IMR-90 (cell line): ENCODE data around the gene NR1D2. TPM values are rescaled to one million over a fixed set of nuclear protein-coding genes. Genes with fewer than 3 reads are reported as not detected.

ENCODE experiments used
- ATAC-seq: fragments of 200-7000 bp; cut with Tn5 transposase; 2 replicates; pipeline ENCODE4 v1.9.1; 2020; ENCODE audit warnings: low read depth, mild to moderate bottlenecking, moderate library complexity
- BruUV-seq: library from RNA; stranded (reverse); fragments of 400-500 nt; replicated peaks from 2 replicates; lab custom pipeline; 2021; lab: Mats Ljungman, UMichigan
- CTCF ChIA-PET: fragments of 300-600 bp; formaldehyde crosslinking; extraction: SDS; loops from one replicate; lab custom pipeline; 2021; ENCODE audit warnings: antibody characterized with exemption; lab: Yijun Ruan, JAX
- POLR2A ChIA-PET: fragments of 300-600 bp; sonication (Branson Sonifier 250); formaldehyde crosslinking; loops from one replicate; lab custom pipeline; 2022; ENCODE audit warnings: antibody characterized with exemption; ENCODE audit not compliant: unreplicated experiment; lab: Charles Lee
- DNase-seq: peaks from one replicate; pipeline ENCODE4 v3.0.0; 2013
- H2AFZ ChIP-seq: replicated peaks from 2 replicates; pipeline ENCODE3; 2013; ENCODE audit warnings: low read length, mild to moderate bottlenecking; ENCODE audit not compliant: poor library complexity
- H2AK5ac ChIP-seq: 2 replicates; pipeline ENCODE4 v1.6.1; 2013; ENCODE audit warnings: low read depth, low read length, inconsistent platforms
- H2AK9ac ChIP-seq: replicated peaks from 2 replicates; pipeline ENCODE3; 2013; ENCODE audit warnings: mild to moderate bottlenecking, low read depth, low read length, moderate library complexity; ENCODE audit not compliant: poor library complexity
- H2BK120ac ChIP-seq: 2 replicates; pipeline ENCODE4 v1.6.1; 2013; ENCODE audit warnings: low read depth, low read length, inconsistent platforms
- H2BK15ac ChIP-seq: 3 replicates; pipeline ENCODE4 v1.6.1; 2013; ENCODE audit warnings: low read depth, low read length, inconsistent platforms
- H2BK20ac ChIP-seq: 2 replicates; pipeline ENCODE4 v1.6.1; 2013; ENCODE audit warnings: low read depth, mild to moderate bottlenecking, inconsistent platforms, low read length, moderate library complexity
- H2BK5ac ChIP-seq: 2 replicates; pipeline ENCODE4 v1.6.1; 2013; ENCODE audit warnings: mild to moderate bottlenecking, low read depth, low read length, inconsistent platforms; ENCODE audit not compliant: poor library complexity, severe bottlenecking
- H3K14ac ChIP-seq: replicated peaks from 2 replicates; pipeline ENCODE4 v1.6.1; 2013; ENCODE audit warnings: low read depth, low read length, inconsistent platforms
- H3K18ac ChIP-seq: 2 replicates; pipeline ENCODE4 v1.6.1; 2013; ENCODE audit warnings: low read depth, low read length, control low read depth
- H3K23ac ChIP-seq: 2 replicates; pipeline ENCODE4 v1.6.1; 2013; ENCODE audit warnings: low read depth, low read length, inconsistent platforms
- H3K27ac ChIP-seq: 2 replicates; pipeline ENCODE4 v1.5.1; 2013; ENCODE audit warnings: mild to moderate bottlenecking, control low read depth, low read length; ENCODE audit not compliant: insufficient read depth
- H3K27me3 ChIP-seq: 2 replicates; pipeline ENCODE4 v1.6.1; 2013; ENCODE audit warnings: low read length; ENCODE audit not compliant: control insufficient read depth, insufficient read depth
- H3K36me3 ChIP-seq: 2 replicates; pipeline ENCODE4 v1.6.1; 2013; ENCODE audit warnings: low read length, mixed read lengths; ENCODE audit not compliant: control insufficient read depth, insufficient read depth
- H3K4ac ChIP-seq: 2 replicates; pipeline ENCODE4 v1.6.1; 2013; ENCODE audit warnings: low read depth, low read length, inconsistent platforms
- H3K4me1 ChIP-seq: 2 replicates; pipeline ENCODE4 v1.6.1; 2013; ENCODE audit warnings: low read length, mixed read lengths; ENCODE audit not compliant: control insufficient read depth, insufficient read depth
- H3K4me2 ChIP-seq: 2 replicates; pipeline ENCODE4 v1.6.1; 2013; ENCODE audit warnings: low read depth, mild to moderate bottlenecking, control low read depth, low read length, moderate library complexity
- H3K4me3 ChIP-seq: 2 replicates; pipeline ENCODE4 v1.5.1; 2013; ENCODE audit warnings: low read depth, mild to moderate bottlenecking, control low read depth, low read length, moderate library complexity; ENCODE audit not compliant: insufficient read depth
- H3K56ac ChIP-seq: 2 replicates; pipeline ENCODE4 v1.6.1; 2013; ENCODE audit warnings: low read length, inconsistent platforms; ENCODE audit not compliant: insufficient read depth; ENCODE audit errors: extremely low read depth
- H3K79me1 ChIP-seq, 2 experiments: 2 replicates each; pipeline ENCODE4 v1.6.1; 2013; ENCODE audit warnings: low read length in 2 of 2, inconsistent platforms in 1 of 2, low read depth in 1 of 2
- H3K9ac ChIP-seq: 2 replicates; pipeline ENCODE4 v1.6.1; 2013; ENCODE audit warnings: low read depth, low read length, control low read depth
- H3K9me1 ChIP-seq: 2 replicates; pipeline ENCODE4 v1.6.1; 2013; ENCODE audit warnings: low read length, inconsistent platforms; ENCODE audit not compliant: insufficient read depth
- H3K9me3 ChIP-seq: 2 replicates; pipeline ENCODE4 v1.6.1; 2013; ENCODE audit warnings: low read length; ENCODE audit not compliant: control insufficient read depth, insufficient read depth
- H4K20me1 ChIP-seq: 2 replicates; pipeline ENCODE4 v1.6.1; 2013; ENCODE audit warnings: low read length, inconsistent platforms; ENCODE audit not compliant: insufficient read depth
- H4K5ac ChIP-seq: 2 replicates; pipeline ENCODE4 v1.6.1; 2013; ENCODE audit warnings: mild to moderate bottlenecking, low read depth, low read length, control low read depth
- H4K8ac ChIP-seq, 2 experiments: 2 replicates each; pipeline ENCODE4 v1.6.1; 2013; ENCODE audit warnings: low read depth in 2 of 2, low read length in 2 of 2, control low read depth in 1 of 2, inconsistent platforms in 1 of 2
- H4K91ac ChIP-seq: 2 replicates; pipeline ENCODE4 v1.6.1; 2013; ENCODE audit warnings: low read depth, low read length, inconsistent platforms; ENCODE audit not compliant: insufficient read depth
- CHD1 ChIP-seq: IDR thresholded peaks from 2 replicates; pipeline ENCODE4 v1.6.1; 2012; ENCODE audit warnings: low read depth, low read length, improper control_type of control experiment
- FOS ChIP-seq: fragments of 150-350 bp; IDR thresholded peaks from 2 replicates; pipeline ENCODE4 v1.6.1; 2016; ENCODE audit warnings: low read depth, low read length
- RFX5 ChIP-seq: IDR thresholded peaks from 2 replicates; pipeline ENCODE4 v1.8.0; 2012; ENCODE audit warnings: low read depth, mild to moderate bottlenecking, low read length, moderate library complexity
- WGBS, 2 experiments: methylation state at CpG; one replicate each; pipeline versions ENCODE4 v1.1.5 to v1.1.7; 2013; ENCODE audit warnings: missing lambda C conversion rate in 2 of 2; ENCODE audit not compliant: insufficient read length in 1 of 2; ENCODE audit errors: extremely low coverage in 2 of 2; 5-methylcytosine and 5-hydroxymethylcytosine counted together
- dilution Hi-C: fragments of 300-500 bp; cut with HindIII; formaldehyde crosslinking; loops from one replicate; pipeline ENCODE4 v1.14.3; 2018; ENCODE audit warnings: low sequenced_read_pairs; ENCODE audit not compliant: unreplicated experiment
- in situ Hi-C: fragments of 300-500 bp; cut with MboI; formaldehyde crosslinking; loops from 3 replicates; pipeline ENCODE4 v1.14.3; 2019; ENCODE audit warnings: low sequenced_read_pairs, inconsistent platforms, mixed read lengths
- intact Hi-C: fragments of 100-400 bp; cut with micrococcal nuclease; formaldehyde crosslinking; loops from 2 replicates; pipeline ENCODE4 v1.10.0; 2022
- polyA plus RNA-seq, 3 experiments: library from polyadenylated mRNA; depleted of rRNA; stranded (reverse); fragments of >200 nt; gene quantifications; 2 replicates each; pipeline ENCODE4 v1.2.3, GENCODE V29; 2012; ENCODE audit warnings: low replicate concordance in 1 of 3
- total RNA-seq: library from RNA; depleted of rRNA; stranded (reverse); fragments of >200 nt; gene quantifications from 2 replicates; pipeline ENCODE4 v1.2.3, GENCODE V29; 2012

NR1D2 gene
- total and polyA plus RNA-seq, 2 of the 4 experiments (the other 2 are of a cell fraction): 8.1 to 41.0 TPM

- no peak overlapping the region for H4K5ac ChIP-seq
- H2BK120ac ChIP-seq: peak overlapping the region; percentile 10; the same call in 1 of the 2 replicates
- H4K20me1 ChIP-seq: peaks cover 30% of the 10 kb centered on the region
- no peak overlapping the region for H4K91ac ChIP-seq
- H3K36me3 ChIP-seq: no peaks in the 10 kb centered on the region; the same call in 1 of the 2 replicates
- H2BK5ac ChIP-seq: no peak overlapping the region
- H2AK5ac ChIP-seq: no peak overlapping the region
- peak overlapping the region; percentile 6 for H3K23ac ChIP-seq
- dilution Hi-C loops (no loop called here), in situ Hi-C loops (no loop called here), intact Hi-C loops (loop anchor here (10.0 kb wide), 1 partner anchor 659 kb away; no protein-coding TSS in a partner anchor)
- no peak overlapping the region for H2AK9ac ChIP-seq
- H3K4me1 ChIP-seq: peaks cover 11% of the 10 kb centered on the region
- peak overlapping the region; percentile 85; the same call in 1 of the 2 replicates for H3K9ac ChIP-seq
- no peak for DNase-seq
- peaks cover 9 to 28% of the 10 kb centered on the region in 2 experiments; a peak in 3 of 4 replicates for H3K79me1 ChIP-seq
- CTCF ChIA-PET: no interaction called here
- H2AFZ ChIP-seq: peak overlapping the region; percentile 56
- TF ChIP-seq FOS: no peak
- no peak for TF ChIP-seq RFX5
- no peak for TF ChIP-seq CHD1
- H3K9me3 ChIP-seq: no peaks in the 10 kb centered on the region
- no peak overlapping the region for H2BK20ac ChIP-seq
- WGBS, 2 experiments: 37% methylated on average over 8 of the region's 13 CpGs; no CpG with 5 or more reads in 1 of the 2 experiments
- no peak overlapping the region for H3K4ac ChIP-seq
- no peak overlapping the region; the same call in 2 of the 3 replicates for H2BK15ac ChIP-seq
- H3K4me2 ChIP-seq: peak overlapping the region; percentile 66
- H3K18ac ChIP-seq: no peak overlapping the region
- H3K27me3 ChIP-seq: no peaks in the 10 kb centered on the region
- no peak for ATAC-seq
- peak overlapping the region; percentile 84; the same call in 1 of the 2 replicates for H3K27ac ChIP-seq
- H3K14ac ChIP-seq: peak overlapping the region; percentile 14; the same call in 1 of the 2 replicates
- peaks cover 3% of the 10 kb centered on the region; the same call in 1 of the 2 replicates for H3K9me1 ChIP-seq
- POLR2A ChIA-PET: interaction anchor here (0.5 kb wide), 1 partner anchor 69 kb away, joined by 3 read pairs; no protein-coding TSS in a partner anchor
- H4K8ac ChIP-seq: no peak overlapping the region; a peak in 1 of 4 replicates
- peak overlapping the region; percentile 93 for H3K4me3 ChIP-seq
- BruUV-seq: no TSS peak
- no peak overlapping the region for H3K56ac ChIP-seq
These were observed 891 bp upstream of the NR1D2 start for GRCh38 chr3:23944007-23944783.
